ENCODE data around the gene APH1A. TPM values are rescaled to one million over a fixed set of nuclear protein-coding genes. Genes with fewer than 3 reads are reported as not detected.
A peak's percentile ranks its signal among the peaks of the same experiment; 100 is the strongest.

APH1A gene
- total and polyA plus RNA-seq, 9 of the 15 experiments (the other 6 are each of a cell fraction or from before 2014, with no cell fraction given), result 5.6 to 123 (median 77.0) TPM

DNA sequence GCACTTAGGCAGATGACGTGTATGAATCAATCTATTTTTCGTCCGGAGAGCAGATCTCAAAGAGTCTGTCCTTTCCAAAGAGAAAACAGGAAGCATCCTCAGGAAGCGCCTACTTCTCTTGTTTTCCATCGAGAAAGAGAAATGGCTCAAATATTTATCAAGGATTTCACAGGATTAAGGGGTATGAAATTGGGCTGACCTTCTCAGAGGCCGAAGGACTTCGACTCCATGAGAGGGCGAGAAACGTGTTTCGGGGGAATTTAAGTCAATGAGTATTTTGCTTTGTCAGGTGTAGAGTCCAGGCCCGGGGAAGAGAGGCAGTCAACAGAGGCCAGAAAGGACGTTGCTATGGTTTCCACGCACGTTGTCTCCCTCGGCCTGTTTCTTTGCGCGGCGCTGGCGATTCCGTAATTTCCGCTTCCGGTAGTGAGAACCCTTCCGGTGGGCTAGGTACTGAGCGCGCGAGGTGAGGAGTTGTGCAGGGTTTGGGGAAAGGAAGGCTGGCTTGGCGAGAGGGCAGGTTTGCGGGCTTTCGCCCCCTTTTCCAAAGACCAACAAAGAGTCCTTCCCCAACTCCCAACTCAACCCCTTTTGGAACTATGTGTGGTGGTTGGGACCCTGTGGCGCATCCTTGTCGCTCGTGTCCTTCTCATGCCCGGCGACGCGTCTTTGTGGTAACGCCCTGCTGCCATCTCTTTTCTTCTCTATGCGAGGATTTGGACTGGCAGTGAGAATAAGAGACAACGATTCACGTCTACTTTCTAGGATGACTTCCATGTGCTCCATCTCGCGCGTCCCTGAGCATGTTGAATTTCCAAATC lies 24.8 kb upstream of the APH1A start, which contains the start of gene MRPS21 (continued):
- TF ChIP-seq CSDE1 (IDR thresholded peaks at IDR 0.05) (peak in 1 of 2 experiments; percentile 89; a peak in 2 of 4 replicates), MCM3 (IDR thresholded peaks at IDR 0.05) (no peak), PTRF (tag; IDR thresholded peaks at IDR 0.05) (no peak), SNAPC5 (CRISPR knock-in tag; IDR thresholded peaks at IDR 0.05) (no peak), IRF2 (CRISPR knock-in tag; IDR thresholded peaks at IDR 0.05) (no peak), DNMT1 (IDR thresholded peaks at IDR 0.05) (no peak), TCFL5 (CRISPR knock-in tag; conservative IDR thresholded peaks at IDR 0.05) (no peak), ZNF551 (CRISPR knock-in tag; IDR thresholded peaks at IDR 0.05) (no peak), ZNF586 (CRISPR knock-in tag; conservative IDR thresholded peaks at IDR 0.05) (no peak; the same call in 1 of the 2 replicates), MEIS2 (IDR thresholded peaks at IDR 0.05; ENCODE audit: partially characterized antibody) (no peak), STAG1 (CRISPR knock-in tag; IDR thresholded peaks at IDR 0.05; ENCODE audit: borderline replicate concordance) (no peak), SPI1 (IDR thresholded peaks at IDR 0.05; ENCODE audit: borderline replicate concordance, low read depth, low read length) (no peak), ZNF263 (CRISPR knock-in tag; IDR thresholded peaks at IDR 0.05; ENCODE audit: borderline replicate concordance) (no peak; the same call in 1 of the 2 replicates), ZNF324 (CRISPR knock-in tag; IDR thresholded peaks at IDR 0.05) (no peak), ZFPM2 (CRISPR knock-in tag; IDR thresholded peaks at IDR 0.05) (no peak), ZNF780A (CRISPR knock-in tag; IDR thresholded peaks at IDR 0.05) (no peak), HDAC2 (IDR thresholded peaks at IDR 0.05) (no peak; the same call in 1 of the 2 replicates), FOXK2 (conservative IDR thresholded peaks at IDR 0.05 in 1 of 2, IDR thresholded peaks at IDR 0.05 in 1 of 2; ENCODE audit: low read depth in 2 of 2) (peak; percentile 97 to 99), ELK3 (CRISPR knock-in tag; IDR thresholded peaks at IDR 0.05) (no peak), ZFP30 (CRISPR knock-in tag; IDR thresholded peaks at IDR 0.05; ENCODE audit: borderline replicate concordance) (no peak)
- TF ChIP-seq, protein P1, sequence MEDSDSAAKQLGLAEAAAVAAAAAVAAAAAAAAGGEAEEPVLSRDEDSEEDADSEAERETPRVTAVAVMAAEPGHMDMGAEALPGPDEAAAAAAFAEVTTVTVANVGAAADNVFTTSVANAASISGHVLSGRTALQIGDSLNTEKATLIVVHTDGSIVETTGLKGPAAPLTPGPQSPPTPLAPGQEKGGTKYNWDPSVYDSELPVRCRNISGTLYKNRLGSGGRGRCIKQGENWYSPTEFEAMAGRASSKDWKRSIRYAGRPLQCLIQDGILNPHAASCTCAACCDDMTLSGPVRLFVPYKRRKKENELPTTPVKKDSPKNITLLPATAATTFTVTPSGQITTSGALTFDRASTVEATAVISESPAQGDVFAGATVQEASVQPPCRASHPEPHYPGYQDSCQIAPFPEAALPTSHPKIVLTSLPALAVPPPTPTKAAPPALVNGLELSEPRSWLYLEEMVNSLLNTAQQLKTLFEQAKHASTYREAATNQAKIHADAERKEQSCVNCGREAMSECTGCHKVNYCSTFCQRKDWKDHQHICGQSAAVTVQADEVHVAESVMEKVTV (CRISPR knock-in tag; IDR thresholded peaks at IDR 0.05), result no peak
- TF ChIP-seq, protein P2, sequence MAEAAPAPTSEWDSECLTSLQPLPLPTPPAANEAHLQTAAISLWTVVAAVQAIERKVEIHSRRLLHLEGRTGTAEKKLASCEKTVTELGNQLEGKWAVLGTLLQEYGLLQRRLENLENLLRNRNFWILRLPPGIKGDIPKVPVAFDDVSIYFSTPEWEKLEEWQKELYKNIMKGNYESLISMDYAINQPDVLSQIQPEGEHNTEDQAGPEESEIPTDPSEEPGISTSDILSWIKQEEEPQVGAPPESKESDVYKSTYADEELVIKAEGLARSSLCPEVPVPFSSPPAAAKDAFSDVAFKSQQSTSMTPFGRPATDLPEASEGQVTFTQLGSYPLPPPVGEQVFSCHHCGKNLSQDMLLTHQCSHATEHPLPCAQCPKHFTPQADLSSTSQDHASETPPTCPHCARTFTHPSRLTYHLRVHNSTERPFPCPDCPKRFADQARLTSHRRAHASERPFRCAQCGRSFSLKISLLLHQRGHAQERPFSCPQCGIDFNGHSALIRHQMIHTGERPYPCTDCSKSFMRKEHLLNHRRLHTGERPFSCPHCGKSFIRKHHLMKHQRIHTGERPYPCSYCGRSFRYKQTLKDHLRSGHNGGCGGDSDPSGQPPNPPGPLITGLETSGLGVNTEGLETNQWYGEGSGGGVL (CRISPR knock-in tag; IDR thresholded peaks at IDR 0.05), result no peak
- TF ChIP-seq, protein P3, sequence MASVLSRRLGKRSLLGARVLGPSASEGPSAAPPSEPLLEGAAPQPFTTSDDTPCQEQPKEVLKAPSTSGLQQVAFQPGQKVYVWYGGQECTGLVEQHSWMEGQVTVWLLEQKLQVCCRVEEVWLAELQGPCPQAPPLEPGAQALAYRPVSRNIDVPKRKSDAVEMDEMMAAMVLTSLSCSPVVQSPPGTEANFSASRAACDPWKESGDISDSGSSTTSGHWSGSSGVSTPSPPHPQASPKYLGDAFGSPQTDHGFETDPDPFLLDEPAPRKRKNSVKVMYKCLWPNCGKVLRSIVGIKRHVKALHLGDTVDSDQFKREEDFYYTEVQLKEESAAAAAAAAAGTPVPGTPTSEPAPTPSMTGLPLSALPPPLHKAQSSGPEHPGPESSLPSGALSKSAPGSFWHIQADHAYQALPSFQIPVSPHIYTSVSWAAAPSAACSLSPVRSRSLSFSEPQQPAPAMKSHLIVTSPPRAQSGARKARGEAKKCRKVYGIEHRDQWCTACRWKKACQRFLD (CRISPR knock-in tag; IDR thresholded peaks at IDR 0.05), result no peak; the same call in 1 of the 2 replicates

Measured in K562 (cell line).